Measurements from ENCODE around the gene ZNF841.

ZNF841 gene

DNA sequence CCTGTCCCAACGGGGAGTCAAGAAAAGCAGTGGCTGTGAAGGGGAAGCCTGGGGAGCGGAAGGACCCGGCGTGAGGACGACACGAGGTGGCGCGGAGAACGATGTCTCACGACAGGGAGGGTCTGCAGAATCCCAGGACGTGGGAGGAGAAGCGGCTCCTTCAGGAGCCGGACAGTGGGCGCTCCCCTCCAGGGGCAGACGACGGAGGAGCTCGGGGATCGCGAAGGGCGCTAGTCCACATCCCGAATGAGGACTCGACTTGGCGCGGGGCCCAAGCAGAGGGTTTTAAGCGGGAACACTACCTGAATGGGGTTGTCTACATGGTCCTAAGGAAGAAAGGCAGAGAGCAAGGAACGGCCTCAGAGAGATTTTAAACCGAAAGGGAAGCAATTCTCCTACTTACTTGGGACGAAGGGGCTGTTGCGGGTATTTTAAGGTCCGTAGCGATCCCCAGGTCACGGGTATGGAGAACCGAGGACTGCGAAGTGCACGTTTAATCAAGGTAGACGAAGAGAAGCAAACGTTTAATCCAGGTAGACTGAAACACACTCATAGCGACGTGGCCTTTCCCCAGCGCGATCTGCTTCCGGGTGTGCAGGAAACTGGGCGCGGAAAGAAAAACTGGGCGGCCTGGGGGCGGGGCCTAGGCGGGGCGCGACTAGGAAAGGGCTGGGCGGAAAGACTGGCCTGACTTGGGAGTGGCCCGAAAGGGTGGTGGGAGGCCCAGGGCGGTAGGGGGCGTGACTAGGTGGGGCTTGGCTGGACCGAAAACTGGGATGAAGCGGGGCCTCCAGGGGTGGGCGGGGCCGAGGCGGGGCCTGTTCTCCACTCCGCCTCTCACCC is at the start of gene ZNF841:
TSS of gene ZNF841 (minus strand) at position 594 of the 843 bp plus-strand sequence. CDS start 10,964 bp downstream, outside the sequence.
- TF ChIP-seq, protein P1, sequence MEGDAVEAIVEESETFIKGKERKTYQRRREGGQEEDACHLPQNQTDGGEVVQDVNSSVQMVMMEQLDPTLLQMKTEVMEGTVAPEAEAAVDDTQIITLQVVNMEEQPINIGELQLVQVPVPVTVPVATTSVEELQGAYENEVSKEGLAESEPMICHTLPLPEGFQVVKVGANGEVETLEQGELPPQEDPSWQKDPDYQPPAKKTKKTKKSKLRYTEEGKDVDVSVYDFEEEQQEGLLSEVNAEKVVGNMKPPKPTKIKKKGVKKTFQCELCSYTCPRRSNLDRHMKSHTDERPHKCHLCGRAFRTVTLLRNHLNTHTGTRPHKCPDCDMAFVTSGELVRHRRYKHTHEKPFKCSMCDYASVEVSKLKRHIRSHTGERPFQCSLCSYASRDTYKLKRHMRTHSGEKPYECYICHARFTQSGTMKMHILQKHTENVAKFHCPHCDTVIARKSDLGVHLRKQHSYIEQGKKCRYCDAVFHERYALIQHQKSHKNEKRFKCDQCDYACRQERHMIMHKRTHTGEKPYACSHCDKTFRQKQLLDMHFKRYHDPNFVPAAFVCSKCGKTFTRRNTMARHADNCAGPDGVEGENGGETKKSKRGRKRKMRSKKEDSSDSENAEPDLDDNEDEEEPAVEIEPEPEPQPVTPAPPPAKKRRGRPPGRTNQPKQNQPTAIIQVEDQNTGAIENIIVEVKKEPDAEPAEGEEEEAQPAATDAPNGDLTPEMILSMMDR (IDR thresholded peaks at IDR 0.05; ENCODE audit: insufficient read depth, low read depth, low read length, missing control alignments): no peak
- peak; percentile 98 for DNase-seq (ENCODE audit: low read depth)
- H3K4me3 ChIP-seq (ENCODE audit: low read length): peak within 1 kb of the TSS; percentile 100

DNA sequence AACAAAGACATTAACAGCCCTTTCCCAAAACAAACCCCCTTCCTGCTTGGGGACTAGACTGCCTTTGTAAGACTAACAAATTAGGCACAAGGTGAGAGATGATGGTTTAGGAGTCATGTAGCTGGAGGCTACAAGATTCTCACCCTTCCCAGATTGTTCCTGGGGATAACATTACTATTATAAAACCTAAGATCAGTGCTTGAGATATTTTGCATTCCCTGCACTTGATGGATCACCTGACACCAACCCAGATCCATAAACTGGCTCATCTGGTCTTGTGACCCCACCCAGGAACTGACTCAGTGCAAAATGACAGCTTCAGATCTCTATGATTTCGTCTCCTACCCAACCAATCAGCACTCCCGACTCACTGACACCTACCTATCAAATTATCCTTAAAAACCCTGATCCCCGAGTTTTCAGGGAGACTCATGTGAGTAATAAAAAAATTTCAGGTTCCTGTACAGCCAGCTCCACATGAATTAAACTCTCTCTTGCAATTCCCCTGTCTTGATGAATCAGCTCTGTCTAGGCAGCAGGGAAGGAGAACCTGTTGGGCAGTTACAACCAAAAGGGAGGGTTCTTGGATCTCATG is 46.5 kb upstream of the ZNF841 start:
- no peak overlapping the region for H3K4me3 ChIP-seq (ENCODE audit: low read length)
- TF ChIP-seq, protein P1 (IDR thresholded peaks at IDR 0.05; ENCODE audit: insufficient read depth, low read depth, low read length, missing control alignments): no peak
- DNase-seq (ENCODE audit: low read depth): peak; percentile 95

DNA sequence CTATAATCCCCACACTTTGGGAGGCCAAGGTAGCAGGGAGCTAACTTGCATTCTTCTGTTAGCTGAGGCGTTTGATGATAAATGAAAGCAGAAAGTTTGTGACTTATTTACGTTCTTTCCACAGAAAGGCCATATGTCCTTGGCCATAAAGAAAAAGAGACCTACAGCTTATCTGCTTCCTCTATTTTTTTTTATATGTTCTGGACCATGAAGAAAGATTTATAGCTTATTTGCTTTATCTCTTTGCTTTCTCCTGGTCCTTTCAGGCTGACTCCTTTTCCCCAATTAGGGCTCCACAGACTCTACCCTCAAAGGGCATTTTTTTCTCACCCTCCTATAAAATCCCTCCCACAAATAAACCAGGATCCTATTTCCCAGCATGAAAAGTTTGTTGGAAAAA is 45.6 kb upstream of the ZNF841 start:
- no peak for DNase-seq (ENCODE audit: low read depth)
- TF ChIP-seq, protein P1 (IDR thresholded peaks at IDR 0.05; ENCODE audit: insufficient read depth, low read depth, low read length, missing control alignments): no peak
- H3K4me3 ChIP-seq (ENCODE audit: low read length): no peak overlapping the region

DNA sequence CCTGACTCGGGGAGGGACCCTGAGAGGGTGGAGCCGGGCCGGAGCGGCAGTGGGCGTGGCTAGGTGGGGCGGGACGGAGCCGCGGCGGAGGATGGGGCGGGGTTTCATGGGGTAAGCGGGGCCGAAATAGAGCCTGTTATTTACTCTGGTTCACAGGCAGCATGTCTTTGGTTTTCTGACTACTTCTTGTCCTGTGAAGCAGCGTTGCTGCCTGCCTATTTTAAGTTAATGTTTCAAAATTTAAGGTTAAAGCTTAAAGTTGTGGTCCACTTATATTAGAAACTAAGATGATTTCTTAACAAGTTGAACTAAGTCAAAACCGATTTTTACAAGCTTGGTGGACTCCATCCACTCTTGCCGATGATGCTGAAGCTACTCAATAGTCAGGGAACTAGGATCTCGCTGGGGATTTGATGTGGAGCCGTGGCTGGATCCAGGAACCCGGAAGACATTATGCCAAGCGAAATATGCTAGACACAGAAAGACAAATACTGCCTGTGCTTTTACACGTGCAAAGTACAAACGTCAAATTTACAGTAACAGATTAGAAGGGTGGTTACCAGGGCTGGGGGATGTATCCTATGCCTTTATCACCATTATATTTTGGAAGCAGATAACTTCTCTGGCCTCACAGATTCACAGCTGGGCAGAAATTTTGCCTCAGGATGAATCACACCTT is 44.6 kb upstream of the ZNF841 start:
- no peak for DNase-seq (ENCODE audit: low read depth)
- H3K4me3 ChIP-seq (ENCODE audit: low read length): no peak overlapping the region
- TF ChIP-seq, protein P1 (IDR thresholded peaks at IDR 0.05; ENCODE audit: insufficient read depth, low read depth, low read length, missing control alignments): no peak

DNA sequence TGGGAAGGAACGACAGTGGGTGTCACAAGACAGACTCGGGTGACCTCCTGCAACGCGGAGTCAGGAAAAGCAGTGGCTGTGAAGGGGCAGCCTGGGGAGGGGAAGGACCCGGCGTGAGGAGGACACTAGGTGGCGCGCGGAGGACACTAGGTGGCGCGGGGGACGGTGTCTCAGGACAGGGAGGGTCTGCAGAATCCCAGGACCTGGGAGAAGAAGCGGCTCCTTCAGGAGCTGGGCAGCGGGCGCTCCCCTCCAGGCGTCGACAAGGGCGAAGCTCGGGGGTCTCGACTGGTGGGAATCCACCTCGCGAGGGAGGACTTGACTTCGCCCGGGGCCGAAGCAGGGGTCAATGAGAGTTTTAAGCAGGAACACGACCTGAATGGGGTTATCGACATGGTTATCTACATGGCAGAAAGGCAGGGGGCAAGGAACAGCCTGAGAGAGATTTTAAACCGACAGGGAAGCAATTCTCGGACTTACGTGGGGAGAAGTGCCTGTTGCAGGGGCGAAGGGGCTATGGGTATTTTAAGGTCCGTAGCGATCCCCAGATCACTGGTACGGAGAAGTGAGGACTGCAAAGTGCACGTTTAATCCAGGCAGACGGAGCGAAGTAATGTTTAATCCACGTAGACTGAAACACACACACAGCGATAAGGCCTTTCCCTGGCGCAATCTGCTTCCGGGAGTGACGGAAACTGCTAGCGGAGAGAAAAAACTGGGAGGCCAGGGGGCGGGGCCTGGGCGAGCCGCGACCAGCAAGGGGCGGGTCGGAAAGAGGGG is 43.9 kb upstream of the ZNF841 start, which contains the start of gene ZNF616:
TSS of gene ZNF616 (minus strand) at position 687 of the 780 bp plus-strand sequence. CDS start 9,426 bp downstream, outside the sequence.
- peak; percentile 96 for DNase-seq (ENCODE audit: low read depth)
- H3K4me3 ChIP-seq (ENCODE audit: low read length): peak within 1 kb of the TSS; percentile 97
- TF ChIP-seq, protein P1 (IDR thresholded peaks at IDR 0.05; ENCODE audit: insufficient read depth, low read depth, low read length, missing control alignments): peak; percentile 72

DNA sequence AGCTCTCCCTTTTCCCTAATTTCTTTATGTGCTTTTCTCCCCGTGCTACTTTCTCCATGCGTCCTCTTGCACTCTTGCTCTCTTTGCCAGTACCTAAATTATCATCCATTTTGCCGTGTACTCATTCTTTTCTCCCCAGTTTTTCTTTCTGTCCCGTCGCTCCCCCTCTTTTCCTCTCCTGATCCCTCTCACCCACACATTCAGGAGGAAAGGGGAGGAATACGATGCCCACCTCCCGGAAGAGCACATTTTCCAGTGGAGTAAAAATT is 43.4 kb upstream of the ZNF841 start:
- H3K4me3 ChIP-seq (ENCODE audit: low read length): peak overlapping the region; percentile 97
- DNase-seq (ENCODE audit: low read depth): no peak
- TF ChIP-seq, protein P1 (IDR thresholded peaks at IDR 0.05; ENCODE audit: insufficient read depth, low read depth, low read length, missing control alignments): no peak

Measured in epithelial cell of esophagus (primary cell).